Retina (tissue), 1 donor: ENCODE results near the gene ARHGDIA.

Experiments used
- DNase-seq: peaks from one replicate; pipeline ENCODE4 v3.0.0-alpha.2; 2016

The ARHGDIA gene

DNA sequence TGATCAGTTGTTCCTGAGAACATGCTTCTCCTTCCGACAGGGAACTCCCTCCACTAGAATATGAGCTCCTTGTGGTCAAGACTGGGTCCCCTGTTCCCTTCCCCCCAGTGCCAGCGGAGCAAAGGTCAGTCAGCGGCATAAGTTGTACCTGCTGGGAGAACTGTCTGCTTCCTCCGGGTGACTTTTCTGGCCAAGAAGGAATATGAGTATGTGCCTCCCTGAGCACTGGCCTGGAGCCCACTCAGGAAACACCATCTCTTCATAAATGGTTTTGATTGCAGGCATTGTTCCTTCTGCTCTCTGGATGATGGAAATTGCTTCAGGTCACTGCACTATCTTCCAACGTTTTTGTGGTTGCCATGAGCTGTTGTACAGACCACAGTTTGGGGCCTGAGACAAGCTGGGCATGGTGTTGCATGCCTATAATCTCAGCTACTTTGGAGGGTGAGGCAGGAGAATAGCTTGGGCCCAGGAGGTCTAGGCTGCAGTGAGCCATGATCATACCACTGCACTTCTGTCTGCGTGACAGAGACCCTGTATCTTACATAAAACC lies 7.9 kb downstream of the ARHGDIA start:
- DNase-seq: no peak

DNA sequence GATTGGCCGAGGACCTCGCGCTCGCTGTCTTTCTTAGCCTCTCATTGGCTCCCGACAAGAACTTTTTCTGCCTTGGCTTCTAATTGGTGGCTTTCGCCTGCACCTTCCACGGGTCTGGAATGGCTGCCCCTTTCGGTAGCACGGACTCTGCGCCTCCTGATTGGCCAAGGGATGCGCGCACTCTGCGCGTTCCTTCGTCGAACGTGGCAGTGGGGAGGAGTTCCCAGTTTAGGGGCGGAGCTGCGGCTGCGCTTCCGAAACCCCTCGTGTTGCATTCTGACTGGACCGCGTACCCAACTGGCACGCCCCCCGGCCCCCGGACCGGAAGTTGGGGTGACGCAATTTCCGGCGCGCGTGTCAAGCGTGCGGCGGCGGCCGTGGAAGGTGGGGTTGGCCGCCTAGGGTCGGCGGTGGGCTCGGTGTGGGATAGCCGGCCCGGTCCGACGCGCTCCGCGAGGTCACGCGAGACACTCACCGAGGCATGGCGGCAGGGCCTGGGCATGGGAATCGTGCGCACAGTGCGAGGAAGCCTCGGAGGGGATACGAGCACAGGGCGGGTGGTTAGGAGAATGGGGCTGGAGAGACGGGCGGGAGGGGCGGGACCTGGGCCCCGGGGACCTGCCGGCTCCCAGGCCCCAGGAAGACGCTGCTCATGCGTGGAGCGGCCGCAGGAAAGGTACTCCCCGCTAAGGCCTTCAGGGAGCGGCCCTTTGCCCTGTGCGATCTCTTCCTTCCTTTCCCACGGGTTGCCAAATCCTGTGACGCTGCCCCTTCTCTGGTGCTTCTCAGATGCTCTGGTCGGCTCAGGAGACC lies 10.2 kb downstream of the ARHGDIA start:
- peak; percentile 99 for DNase-seq

DNA sequence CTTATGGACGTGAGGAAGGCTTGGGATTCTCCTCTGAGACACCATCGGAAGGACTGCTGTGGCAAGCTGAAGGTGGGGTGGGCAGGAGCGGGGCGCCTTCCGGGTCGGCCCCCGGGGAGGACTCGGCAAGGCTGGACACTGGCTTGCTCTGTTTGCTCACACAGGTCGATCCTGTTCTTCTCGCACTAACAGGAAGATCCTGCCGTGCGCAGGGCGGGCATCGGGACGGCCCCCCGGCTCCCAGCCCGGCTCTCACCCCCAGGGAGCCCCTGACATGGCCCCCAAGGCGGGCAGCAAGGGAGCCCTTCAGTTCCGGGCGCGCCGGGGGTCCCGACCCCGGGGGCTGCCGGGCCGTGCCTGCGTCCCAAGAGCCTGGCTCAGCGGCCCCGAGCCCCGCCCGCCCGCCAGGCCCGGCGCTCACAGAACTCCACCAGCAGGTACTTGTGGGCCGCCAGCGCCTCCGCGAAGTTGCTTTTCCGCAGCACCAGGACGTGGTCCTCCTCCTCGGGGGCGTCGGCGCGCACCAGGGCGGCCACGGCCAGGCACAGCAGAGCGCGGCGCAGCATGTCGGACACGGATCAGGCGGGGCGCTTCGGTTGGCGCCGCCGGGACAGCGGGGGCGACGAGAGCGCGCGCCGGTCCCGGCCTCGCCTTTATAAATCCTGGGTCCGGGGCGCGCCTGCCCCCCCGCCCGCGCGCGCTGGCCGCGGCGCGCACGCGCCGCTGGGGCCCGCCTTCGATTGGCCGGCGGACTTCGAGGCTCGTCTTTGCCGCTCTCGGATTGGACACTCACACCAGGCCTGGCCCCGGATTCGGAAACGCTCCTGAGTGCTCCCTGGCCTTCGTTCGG lies 11.0 kb downstream of the ARHGDIA start, which contains the start of gene P4HB:
TSS of gene P4HB (minus strand) at position 630 of the 850 bp plus-strand sequence. CDS start at position 566, 64 bp downstream.
- no peak for DNase-seq

DNA sequence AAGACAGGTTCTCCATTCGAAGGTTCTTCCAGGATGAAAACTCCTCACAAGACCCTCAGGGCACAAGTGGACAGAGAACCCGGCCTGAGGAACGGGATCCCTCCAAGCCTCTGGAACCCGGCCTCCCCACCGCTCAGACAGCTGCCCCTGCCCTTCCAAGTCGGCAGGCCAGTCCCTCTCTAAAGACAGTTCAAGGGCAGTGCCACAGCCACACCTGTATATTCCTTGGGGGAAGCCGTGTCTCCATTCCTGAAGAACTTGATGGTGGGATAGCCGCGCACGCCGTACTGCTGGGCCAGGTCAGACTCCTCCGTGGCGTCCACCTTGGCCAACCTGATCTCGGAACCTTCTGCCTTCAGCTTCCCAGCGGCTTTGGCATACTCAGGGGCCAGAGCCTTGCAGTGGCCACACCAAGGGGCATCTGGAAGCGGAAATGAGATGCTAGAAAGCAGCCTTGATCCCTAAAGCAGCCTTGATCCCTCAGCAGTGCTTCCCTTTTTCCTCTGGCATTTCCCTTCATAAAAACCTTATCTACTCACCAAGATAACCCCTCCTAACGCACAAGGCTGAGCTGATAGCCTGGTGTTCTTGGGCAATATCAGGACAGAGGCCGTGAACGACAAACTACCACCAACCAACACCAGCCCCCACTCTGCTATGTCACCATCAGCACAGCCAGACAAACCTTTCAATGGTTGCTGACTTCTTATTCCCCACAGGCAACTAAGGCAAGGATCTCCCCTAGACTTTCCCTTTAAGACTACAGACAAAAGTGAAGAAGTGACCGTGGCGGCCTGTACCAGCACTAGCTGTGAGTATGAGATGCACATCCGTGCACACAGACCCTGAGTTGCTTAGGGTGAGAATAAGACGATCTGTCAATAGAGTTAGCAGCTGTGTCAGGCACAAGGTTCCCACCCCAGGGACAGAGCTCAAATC lies 11.9 kb downstream of the ARHGDIA start:
- DNase-seq: no peak

DNA sequence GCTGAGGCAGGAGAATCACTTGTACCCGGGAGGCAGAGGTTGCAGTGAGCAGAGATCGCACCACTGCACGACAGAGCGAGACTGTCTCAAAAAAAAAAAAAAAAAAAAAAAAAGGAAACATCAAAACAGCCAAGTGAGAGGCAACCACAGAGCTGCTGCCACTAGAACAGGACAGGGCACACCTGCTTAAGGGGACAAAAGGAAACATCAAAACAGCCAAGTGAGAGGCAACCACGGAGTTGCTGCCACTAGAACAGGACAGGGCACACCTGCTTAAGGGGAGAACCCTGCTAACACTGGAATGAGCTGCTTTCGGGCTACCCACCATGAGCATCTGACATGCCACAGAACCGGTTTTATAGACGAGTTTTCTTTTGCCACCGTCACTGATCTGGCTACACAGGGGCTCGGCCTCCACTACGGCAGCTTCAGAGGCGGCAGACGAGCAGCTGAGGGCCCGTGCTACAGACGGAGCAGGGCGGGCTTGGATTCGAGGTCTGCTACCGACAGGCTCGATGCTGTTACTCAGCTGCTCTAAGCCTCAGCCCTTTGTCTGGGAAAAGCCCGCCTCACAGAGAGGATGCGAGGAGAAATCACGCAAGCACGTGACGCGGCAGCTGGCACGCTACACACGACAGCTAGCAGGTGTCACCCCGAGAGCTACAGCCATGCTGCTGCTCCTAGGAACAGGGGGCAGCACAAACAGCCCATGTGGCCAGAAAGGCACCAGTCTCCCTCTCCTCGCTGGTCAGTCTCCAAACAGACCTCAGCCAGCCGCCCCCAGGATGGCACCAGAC lies 12.8 kb downstream of the ARHGDIA start:
- DNase-seq: no peak

DNA sequence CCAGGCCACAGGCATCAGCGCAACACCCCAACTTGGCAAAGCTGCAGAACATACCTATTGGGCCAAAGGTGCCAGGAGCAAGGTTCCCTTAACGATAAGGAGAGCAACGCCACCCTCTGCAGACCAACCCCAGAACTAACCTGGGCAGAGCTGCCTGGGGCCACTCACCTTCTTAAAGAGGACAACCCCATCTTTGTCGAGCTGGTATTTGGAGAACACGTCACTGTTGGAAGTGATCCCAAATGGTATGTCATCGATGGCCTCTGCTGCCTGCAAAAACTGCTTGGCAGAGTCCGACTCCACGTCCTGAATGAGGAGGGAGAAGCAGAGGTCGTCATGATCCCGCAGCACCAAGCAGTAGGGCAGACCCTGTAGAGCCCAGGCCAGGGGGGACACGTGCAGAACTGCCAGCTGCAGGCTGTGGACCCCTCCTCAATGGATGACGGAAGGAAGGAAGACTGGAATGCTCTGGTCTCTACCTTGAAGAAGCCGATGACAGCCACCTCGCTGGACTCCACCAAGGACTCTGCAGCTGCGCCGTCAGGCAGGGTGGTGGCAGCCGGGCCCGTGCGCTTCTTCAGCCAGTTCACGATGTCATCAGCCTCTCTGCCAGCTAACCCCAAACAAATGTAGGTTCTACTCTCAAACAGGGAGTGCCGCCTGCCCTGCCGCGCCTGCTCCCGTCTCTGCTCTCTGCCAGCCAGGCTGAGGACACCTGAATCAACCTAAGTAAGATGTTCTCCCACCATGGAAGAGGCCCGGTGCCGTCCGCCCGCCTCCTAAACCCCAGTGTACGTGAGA lies 16.0 kb downstream of the ARHGDIA start:
- no peak for DNase-seq

DNA sequence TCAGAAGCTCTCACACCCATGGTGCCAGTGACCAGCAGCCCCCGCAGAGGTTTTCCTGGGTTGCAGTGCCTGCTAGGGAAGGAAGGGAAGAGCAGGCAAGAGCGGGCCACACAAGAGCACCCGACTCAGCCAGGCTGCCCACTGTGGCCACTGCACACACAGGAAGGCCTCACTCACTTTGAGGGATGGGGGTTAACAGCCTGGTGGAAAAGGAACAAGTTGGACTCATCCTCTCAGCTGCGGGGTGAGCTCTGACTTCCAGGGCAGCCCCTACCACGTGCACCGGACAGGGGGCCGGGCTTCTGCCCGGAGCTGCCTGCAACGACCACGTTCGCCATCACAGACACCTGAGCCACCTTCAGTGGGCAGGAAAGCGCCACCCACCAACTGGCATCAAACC lies 18.9 kb downstream of the ARHGDIA start:
- no peak for DNase-seq

DNA sequence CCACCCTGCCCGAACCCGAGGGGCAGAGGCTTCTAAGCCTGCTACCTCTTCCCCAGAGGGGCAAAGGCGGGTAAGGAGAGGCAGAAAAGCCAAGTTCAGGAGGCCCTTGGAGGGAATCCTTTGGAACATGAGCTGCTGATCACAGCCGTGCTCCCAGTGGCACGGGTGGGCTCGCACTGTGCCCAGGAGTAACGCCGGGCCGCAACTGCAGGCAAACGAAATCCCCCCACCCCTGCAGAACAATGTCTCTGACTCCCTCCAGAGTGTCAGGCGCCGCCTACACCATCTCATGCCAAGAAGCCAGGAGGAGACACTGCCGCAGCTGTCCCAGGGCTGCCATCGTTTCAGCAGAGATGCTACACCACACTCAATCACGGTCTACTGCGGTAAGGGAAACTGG lies 19.7 kb downstream of the ARHGDIA start:
- DNase-seq: no peak

DNA sequence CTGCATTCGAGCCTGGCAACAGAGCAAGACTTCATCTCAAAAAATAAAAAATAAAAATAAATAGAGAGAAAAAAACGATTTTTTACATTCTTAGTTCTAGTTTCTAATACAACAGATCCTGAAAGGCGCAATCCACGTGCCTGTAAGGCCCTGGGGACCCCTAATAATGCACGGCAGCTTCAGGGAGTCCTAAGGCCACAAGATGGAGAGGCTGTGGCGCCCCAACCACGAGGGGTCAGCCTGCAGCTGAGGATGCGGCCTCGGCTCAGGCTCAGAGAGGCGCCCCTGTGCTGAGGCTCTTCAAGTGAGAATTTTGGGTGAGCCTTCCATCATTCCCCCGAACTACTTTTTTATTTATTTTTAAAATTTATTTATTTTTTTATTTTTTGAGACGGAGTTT lies 21.7 kb downstream of the ARHGDIA start:
- no peak for DNase-seq

DNA sequence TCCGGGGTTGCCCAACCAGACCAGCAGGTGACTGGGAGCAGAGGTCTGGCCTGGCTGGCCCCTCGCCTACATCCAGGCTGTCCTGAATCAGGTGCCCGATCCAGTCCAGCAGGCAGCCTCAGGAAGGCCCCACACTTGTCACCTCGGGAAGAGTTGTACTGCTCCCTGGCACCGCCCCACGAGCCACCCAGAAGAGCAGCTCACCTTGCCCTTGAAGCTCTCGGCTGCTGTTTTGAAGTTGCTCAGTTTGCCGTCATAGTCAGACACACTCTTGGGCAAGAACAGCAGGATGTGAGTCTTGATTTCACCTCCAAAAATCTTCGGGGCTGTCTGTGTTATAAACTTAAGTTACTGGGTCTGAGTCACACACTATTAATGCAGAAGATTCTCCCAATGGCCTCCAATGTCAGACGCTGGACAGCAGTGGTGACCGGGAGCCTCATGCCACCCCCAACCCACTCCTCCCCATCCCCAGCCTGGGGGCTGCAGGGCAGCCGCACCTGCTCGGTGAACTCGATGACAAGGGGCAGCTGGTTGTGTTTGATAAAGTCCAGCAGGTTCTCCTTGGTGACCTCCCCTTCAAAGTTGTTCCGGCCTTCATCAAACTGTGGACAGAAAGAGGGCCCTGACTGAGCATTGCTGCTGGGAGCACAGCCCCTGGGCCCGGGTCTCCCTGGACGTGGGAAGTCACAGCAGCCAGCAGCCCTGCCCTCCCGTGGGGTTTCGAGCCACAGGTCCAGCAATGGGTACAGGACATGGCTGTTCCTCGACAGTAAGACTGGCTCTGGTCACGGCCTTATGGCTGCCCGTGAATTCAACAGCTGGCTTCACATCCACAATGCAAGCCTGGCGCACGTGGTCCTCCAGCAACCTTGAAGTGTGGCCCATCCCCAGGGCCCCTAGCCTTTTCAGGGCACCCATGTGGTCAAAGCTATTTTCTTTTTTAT lies 24.1 kb downstream of the ARHGDIA start:
- DNase-seq: no peak

DNA sequence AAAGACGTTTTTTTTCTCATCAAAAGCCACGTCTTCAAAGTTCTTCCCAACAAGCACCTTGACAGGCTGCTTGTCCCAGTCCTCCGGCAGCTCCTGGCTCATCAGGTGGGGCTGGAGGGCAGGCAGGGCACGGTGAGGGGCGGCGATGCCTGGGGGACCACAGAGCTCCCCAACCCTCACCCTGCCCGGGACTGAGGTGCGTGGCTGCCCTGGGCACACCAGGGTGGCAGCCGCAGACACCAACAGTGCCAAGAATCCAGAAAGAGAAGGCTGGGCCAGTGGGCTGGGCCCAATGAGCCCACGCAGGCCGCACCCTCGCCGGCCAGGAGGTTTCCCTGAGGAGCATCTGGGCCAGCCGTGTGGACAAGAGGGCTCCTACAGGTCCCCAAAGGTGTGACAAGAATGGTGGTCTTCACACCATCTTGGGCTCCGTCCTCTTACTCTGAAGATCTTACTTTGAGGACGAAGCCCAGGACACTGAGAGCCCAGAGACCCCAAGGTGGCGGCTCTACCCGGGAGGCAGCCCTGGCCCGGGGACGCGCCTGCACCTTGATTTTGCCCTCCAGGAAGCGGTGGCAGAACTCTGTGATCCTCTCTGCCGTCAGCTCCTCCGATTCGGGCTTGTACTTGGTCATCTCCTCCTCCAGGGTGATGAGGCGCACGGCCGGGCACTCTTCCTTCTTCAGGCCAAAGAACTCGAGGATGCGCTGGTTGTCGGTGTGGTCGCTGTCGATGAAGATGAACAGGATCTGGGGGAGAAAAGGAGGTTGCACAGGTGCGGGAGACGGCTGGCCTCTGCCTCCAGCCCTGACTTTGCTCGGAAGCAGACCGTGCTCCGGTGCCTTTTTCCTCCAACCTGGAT lies 25.0 kb downstream of the ARHGDIA start:
- no peak for DNase-seq

DNA sequence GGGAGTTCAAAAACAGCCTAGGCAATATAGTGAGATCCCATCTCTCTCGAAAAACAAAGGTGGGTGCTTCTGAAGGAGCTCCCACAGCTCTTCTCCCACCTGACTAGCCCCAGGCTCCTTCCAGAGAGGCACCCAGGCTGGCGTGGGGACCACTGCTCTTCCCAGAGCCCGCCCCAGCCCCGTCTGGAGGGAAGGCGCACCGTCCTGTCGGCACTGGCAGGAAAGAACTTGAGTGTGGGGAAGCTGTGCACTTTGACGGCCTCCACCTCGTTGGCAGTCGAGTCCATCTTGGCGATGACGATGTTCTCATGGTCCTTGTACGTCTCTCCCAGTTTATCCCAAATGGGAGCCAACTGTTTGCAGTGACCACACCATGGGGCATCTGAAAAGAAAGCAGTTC lies 25.8 kb downstream of the ARHGDIA start:
- no peak for DNase-seq

DNA sequence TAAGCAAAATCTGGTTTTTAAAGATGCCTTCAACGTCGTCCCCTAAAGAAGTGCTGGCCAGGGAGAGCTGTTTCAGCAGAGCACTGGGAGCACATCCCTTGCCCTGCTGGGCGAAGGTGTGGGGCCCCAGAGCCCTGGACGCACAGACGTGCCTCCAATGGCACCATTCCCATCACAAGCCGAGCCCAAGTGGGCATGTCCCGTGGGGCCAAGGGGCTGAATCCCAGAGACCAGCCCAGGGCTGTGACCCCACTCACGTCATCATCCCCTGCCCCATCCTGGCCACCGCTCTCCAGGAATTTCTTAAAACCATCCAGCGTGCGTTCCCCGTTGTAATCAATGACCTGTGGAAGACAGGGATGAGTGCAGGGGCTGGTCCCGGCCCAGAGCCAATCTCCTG lies 26.2 kb downstream of the ARHGDIA start:
- DNase-seq: no peak

DNA sequence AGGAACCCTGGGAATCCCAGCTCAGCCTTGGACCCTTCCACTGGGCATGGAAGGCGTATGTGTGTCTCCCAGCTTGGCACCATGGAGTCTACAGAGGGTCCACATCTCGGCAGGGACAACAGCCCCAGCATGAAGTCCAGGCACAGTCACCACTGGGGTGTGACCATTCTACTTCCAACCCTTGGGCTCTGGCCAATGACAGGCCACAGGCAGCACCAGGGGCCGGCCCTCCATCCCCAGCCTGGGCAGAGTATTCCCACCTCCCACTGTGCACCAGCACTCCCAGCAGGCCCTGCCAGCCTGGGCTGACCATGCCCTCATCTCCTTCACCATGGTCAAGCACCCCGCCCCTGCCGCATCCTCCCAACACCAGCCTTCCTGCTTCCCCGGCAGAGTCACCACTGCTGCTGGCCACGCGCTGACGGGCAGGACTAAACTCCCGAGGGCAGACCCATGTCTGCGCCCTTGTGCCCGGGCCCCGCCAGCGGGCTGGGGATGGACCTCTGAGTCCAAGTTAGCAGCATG lies 26.7 kb downstream of the ARHGDIA start:
- DNase-seq: no peak

DNA sequence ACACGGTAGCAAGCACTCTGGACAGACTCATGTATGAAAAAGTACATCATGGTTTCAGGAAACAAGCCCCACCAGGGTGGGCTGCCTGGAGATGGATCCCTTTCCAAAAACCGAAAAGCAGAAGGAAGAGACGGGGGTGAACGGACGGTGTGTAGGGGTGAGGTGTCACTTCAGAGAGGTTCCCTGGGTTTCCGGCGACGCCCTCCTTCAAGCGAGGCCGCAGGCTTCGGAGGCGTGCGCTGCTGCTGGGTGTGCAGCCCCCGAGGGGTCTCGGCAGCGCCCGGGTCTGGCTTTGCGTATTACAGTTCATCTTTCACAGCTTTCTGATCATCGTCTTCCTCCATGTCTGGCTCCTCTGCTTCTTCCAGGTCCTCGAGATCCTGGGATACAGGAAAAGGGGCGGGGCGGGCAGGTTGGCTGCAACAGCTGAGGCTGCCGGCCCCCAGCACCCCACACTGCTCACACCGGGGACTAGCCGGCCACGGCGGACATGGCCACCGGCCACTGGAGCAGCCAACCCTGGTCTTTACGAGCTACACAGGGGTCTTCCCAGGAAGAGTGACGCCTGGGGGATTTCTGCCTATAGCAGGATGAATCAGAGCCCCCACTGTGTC lies 27.3 kb downstream of the ARHGDIA start:
- DNase-seq: no peak

DNA sequence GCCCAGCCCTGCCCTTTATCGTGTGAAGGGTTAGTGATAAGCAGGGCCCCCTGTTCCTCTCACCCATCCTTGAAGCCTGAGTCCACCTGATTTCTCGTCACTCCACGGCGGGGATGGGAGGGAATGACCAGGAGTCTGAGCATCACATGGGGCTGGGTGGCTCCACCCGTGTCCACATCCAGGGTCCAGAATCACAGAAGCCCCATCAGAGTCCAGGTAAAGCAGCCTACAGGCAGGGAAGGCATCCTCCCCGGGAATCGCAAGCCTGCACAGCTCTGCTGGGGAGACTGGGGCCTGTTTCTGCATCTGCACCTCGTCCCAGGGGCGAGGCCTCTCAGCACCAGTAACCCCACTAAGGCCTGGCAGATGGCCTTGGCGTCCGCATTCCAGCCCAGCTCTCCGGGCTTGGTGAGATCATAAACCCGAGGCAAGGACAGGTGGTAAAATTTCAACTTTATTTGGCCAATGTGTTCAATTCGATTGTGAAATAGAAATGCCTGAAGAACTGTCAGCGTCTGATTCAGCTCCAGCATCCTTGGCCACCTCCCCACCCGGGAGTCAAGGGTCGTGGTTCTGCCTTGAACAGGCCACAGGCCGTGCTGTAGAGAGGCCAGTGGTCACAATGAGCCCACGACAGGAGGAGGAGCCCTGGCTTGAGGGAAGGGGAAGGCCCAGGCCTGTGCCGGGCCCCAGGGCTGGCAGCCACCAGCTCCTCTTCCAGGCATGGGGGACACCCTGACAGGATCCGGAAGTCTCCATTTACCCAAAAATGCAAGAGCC lies 28.2 kb downstream of the ARHGDIA start:
- no peak for DNase-seq

DNA sequence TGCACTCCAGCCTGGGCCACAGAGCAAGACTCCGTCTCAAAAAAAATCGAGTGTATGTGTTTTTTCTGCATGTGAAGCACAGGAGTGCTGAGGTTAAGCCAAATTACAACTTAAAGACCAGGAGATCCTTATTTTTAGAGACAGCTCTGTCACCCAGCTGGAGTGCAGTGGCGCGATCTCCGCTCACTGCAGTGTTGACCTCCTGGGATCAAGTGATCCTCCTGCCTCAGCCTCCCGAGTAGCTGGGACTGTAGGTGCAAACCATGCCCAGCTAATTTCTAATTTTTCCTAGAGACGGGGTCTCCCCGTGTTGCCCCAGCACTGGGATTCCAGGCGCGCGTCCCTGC lies 28.8 kb downstream of the ARHGDIA start:
- no peak for DNase-seq
